IPS-20b (cell line): ENCODE measurements around the gene LMF2.

ENCODE experiments used
- H3K27ac ChIP-seq: one replicate; pipeline ENCODE4 v1.5.1; 2013; ENCODE audit warnings: low read length
- H3K27me3 ChIP-seq: 2 replicates; pipeline ENCODE4 v1.6.1; 2013; ENCODE audit warnings: mild to moderate bottlenecking, low read length, inconsistent platforms; ENCODE audit not compliant: insufficient read depth
- H3K36me3 ChIP-seq: 2 replicates; pipeline ENCODE4 v1.6.1; 2013; ENCODE audit warnings: low read depth, mild to moderate bottlenecking, inconsistent platforms, low read length, moderate library complexity; ENCODE audit not compliant: insufficient read depth
- H3K4me1 ChIP-seq: 2 replicates; pipeline ENCODE4 v1.6.1; 2013; ENCODE audit warnings: mild to moderate bottlenecking, control low read depth, inconsistent platforms, low read length, moderate library complexity; ENCODE audit not compliant: insufficient read depth
- H3K4me3 ChIP-seq: 2 replicates; pipeline ENCODE4 v1.5.1; 2013; ENCODE audit warnings: mild to moderate bottlenecking, low read length, inconsistent platforms
- H3K9ac ChIP-seq: 2 replicates; pipeline ENCODE4 v1.6.1; 2013; ENCODE audit warnings: low read depth, mild to moderate bottlenecking, inconsistent platforms, low read length, moderate library complexity
- H3K9me3 ChIP-seq: 2 replicates; pipeline ENCODE4 v1.6.1; 2013; ENCODE audit warnings: mild to moderate bottlenecking, low read depth, low read length, inconsistent platforms; ENCODE audit not compliant: insufficient read depth

Gene LMF2

GRCh38 chr22:50489363-50490243 lies 17.9 kb downstream of the LMF2 start:
- H3K27me3 ChIP-seq = no peaks in the 10 kb centered on the region
- H3K9me3 ChIP-seq = no peaks in the 10 kb centered on the region

GRCh38 chr22:50488886-50489285 lies 18.6 kb downstream of the LMF2 start:
- no peak overlapping the region for H3K4me3 ChIP-seq
- H3K27ac ChIP-seq = no peak overlapping the region
- no peaks in the 10 kb centered on the region for H3K27me3 ChIP-seq
- no peaks in the 10 kb centered on the region for H3K36me3 ChIP-seq
- H3K9me3 ChIP-seq = no peaks in the 10 kb centered on the region
- no peaks in the 10 kb centered on the region for H3K4me1 ChIP-seq
- no peak overlapping the region for H3K9ac ChIP-seq

More at GRCh38 chr22:50489363-50490243, 17.9 kb downstream of the LMF2 start:
- Histone ChIP-seq H3K4me1 (no peaks in the 10 kb centered on the region), H3K4me3 (no peak overlapping the region), H3K9ac (no peak overlapping the region), H3K36me3 (no peaks in the 10 kb centered on the region), H3K27ac (no peak overlapping the region)

GRCh38 chr22:50488006-50488677 lies 19.4 kb downstream of the LMF2 start:
- H3K9ac ChIP-seq = no peak overlapping the region
- H3K4me1 ChIP-seq = no peaks in the 10 kb centered on the region
- H3K9me3 ChIP-seq = no peaks in the 10 kb centered on the region
- H3K27me3 ChIP-seq = no peaks in the 10 kb centered on the region
- no peaks in the 10 kb centered on the region for H3K36me3 ChIP-seq
- H3K27ac ChIP-seq = no peak overlapping the region
- H3K4me3 ChIP-seq = no peak overlapping the region

- no peaks in the 10 kb centered on the region for H3K27me3 ChIP-seq
- no peaks in the 10 kb centered on the region for H3K4me1 ChIP-seq
- H3K4me3 ChIP-seq = no peak overlapping the region
- H3K9ac ChIP-seq = no peak overlapping the region
- H3K36me3 ChIP-seq = no peaks in the 10 kb centered on the region
- no peaks in the 10 kb centered on the region for H3K9me3 ChIP-seq
- H3K27ac ChIP-seq = no peak overlapping the region
Measured at GRCh38 chr22:50487290-50488005, 20.1 kb downstream of the LMF2 start.

- H3K9me3 ChIP-seq = no peaks in the 10 kb centered on the region
- no peak within 1 kb of the TSS for H3K27ac ChIP-seq
- H3K27me3 ChIP-seq = peaks cover 6% of the 10 kb centered on the region
- no peak within 1 kb of the TSS for H3K9ac ChIP-seq
- H3K4me3 ChIP-seq = no peak within 1 kb of the TSS
- H3K4me1 ChIP-seq = no peaks in the 10 kb centered on the region
- no peaks in the 10 kb centered on the region for H3K36me3 ChIP-seq
Measured at GRCh38 chr22:50486561-50487289, 20.8 kb downstream of the LMF2 start, which contains the start of gene MIOX. Gene MIOX (plus strand): TSS chr22:50486859. CDS start chr22:50486898, 39 bp downstream.

GRCh38 chr22:50485221-50486131 lies 22.0 kb downstream of the LMF2 start:
- Histone ChIP-seq H3K9me3 (no peaks in the 10 kb centered on the region), H3K4me1 (no peaks in the 10 kb centered on the region), H3K27me3 (peaks cover 13% of the 10 kb centered on the region), H3K4me3 (no peak overlapping the region), H3K27ac (no peak overlapping the region), H3K36me3 (no peaks in the 10 kb centered on the region), H3K9ac (no peak overlapping the region)

GRCh38 chr22:50483977-50484853 lies 23.3 kb downstream of the LMF2 start:
- H3K27me3 ChIP-seq = peaks cover 26% of the 10 kb centered on the region
- no peak overlapping the region for H3K9ac ChIP-seq
- H3K4me1 ChIP-seq = no peaks in the 10 kb centered on the region
- no peaks in the 10 kb centered on the region for H3K9me3 ChIP-seq
- H3K36me3 ChIP-seq = no peaks in the 10 kb centered on the region
- H3K27ac ChIP-seq = no peak overlapping the region
- H3K4me3 ChIP-seq = no peak overlapping the region

GRCh38 chr22:50483556-50483955 lies 23.9 kb downstream of the LMF2 start:
- Histone ChIP-seq H3K27me3 (peaks cover 33% of the 10 kb centered on the region), H3K4me3 (no peak overlapping the region), H3K27ac (no peak overlapping the region), H3K4me1 (no peaks in the 10 kb centered on the region), H3K9ac (no peak overlapping the region), H3K36me3 (no peaks in the 10 kb centered on the region), H3K9me3 (no peaks in the 10 kb centered on the region)

- no peaks in the 10 kb centered on the region for H3K9me3 ChIP-seq
Measured at GRCh38 chr22:50483106-50483505, 24.4 kb downstream of the LMF2 start.

More at GRCh38 chr22:50483106-50483505, 24.4 kb downstream of the LMF2 start:
- Histone ChIP-seq H3K4me3 (no peak overlapping the region), H3K27ac (no peak overlapping the region), H3K4me1 (no peaks in the 10 kb centered on the region), H3K27me3 (peaks cover 34% of the 10 kb centered on the region), H3K36me3 (no peaks in the 10 kb centered on the region), H3K9ac (no peak overlapping the region)
